ENCODE data around the gene DOCK3.

GRCh38 chr3:50687127-50687751, 12.5 kb downstream of the DOCK3 start:
- TF ChIP-seq, protein P1, sequence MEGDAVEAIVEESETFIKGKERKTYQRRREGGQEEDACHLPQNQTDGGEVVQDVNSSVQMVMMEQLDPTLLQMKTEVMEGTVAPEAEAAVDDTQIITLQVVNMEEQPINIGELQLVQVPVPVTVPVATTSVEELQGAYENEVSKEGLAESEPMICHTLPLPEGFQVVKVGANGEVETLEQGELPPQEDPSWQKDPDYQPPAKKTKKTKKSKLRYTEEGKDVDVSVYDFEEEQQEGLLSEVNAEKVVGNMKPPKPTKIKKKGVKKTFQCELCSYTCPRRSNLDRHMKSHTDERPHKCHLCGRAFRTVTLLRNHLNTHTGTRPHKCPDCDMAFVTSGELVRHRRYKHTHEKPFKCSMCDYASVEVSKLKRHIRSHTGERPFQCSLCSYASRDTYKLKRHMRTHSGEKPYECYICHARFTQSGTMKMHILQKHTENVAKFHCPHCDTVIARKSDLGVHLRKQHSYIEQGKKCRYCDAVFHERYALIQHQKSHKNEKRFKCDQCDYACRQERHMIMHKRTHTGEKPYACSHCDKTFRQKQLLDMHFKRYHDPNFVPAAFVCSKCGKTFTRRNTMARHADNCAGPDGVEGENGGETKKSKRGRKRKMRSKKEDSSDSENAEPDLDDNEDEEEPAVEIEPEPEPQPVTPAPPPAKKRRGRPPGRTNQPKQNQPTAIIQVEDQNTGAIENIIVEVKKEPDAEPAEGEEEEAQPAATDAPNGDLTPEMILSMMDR (conservative IDR thresholded peaks at IDR 0.05 in 1 of 2, IDR thresholded peaks at IDR 0.05 in 1 of 2; ENCODE audit: extremely low read depth in 1 of 2, insufficient read depth in 1 of 2, low read depth in 1 of 2, low read length in 2 of 2): no peak
- TF ChIP-seq EZH2 (IDR thresholded peaks at IDR 0.05; ENCODE audit: borderline replicate concordance, low read length): no peak

Measured in mammary epithelial cell (primary cell).